Pancreas (tissue), 10 donors: Measurements from ENCODE around the gene CLPTM1L. TPM values are rescaled to one million over a fixed set of nuclear protein-coding genes. Genes with fewer than 3 reads are reported as not detected.

Experiments
- ATAC-seq, 4 donors: fragments of 200-7000 bp; cut with Tn5 transposase; one replicate each; pipeline versions ENCODE4 v1.8.0 to v1.9.1; 2020; ENCODE audit warnings: mild to moderate bottlenecking in 4 of 4, moderate library complexity in 4 of 4
- DNase-seq, 6 donors: peaks; one replicate each; pipeline ENCODE4 v3.0.0-alpha.2; 2020
- FAIRE-seq: peaks from 2 replicates; lab custom pipeline; 2012; peaks lifted over from hg19 to GRCh38; lab: Jason Lieb, UNC
- H3K27ac ChIP-seq, 4 donors: fragments of 200-600 bp; sonication (generic); 1 replicate in 3 of 4; 2 replicates in 1 of 4; pipeline versions ENCODE4 v1.5.0 to v1.8.0; 2020
- H3K27me3 ChIP-seq, 4 donors: fragments of 200-600 bp; one replicate each; pipeline ENCODE4 v1.8.0; 2021
- H3K36me3 ChIP-seq, 3 donors: fragments of 200-600 bp; sonication (generic) in 1 of 3; one replicate each; pipeline versions ENCODE4 v1.5.0 to v1.8.0; 2020 to 2021
- H3K4me1 ChIP-seq, 3 donors: fragments of 200-600 bp; one replicate each; pipeline ENCODE4 v1.8.0; 2021
- H3K4me3 ChIP-seq, 4 donors: fragments of 200-600 bp; sonication (generic) in 2 of 4; one replicate each; pipeline versions ENCODE4 v1.5.0 to v1.8.0; 2020 to 2021
- H3K9me3 ChIP-seq, 4 donors: fragments of 200-600 bp; one replicate each; pipeline ENCODE4 v1.8.0; 2021
- WGBS, 2 donors: extraction: QIAGEN DNeasy Blood & Tissue Kit; methylation state at CpG; one replicate each; pipeline ENCODE4 v1.1.7; 2013; 5-methylcytosine and 5-hydroxymethylcytosine counted together
- intact Hi-C, 3 donors: fragments of 100-400 bp; cut with DNase I; formaldehyde crosslinking; loops; one replicate each; pipeline versions ENCODE4 v1.11.1 to v1.14.2; 2022
- polyA plus RNA-seq, 2 donors: library from polyadenylated mRNA; stranded (reverse); fragments of 200-250 nt; gene quantifications; one replicate each; pipeline ENCODE4 v1.2.3, GENCODE V29; 2013
- total RNA-seq, 6 donors: library from RNA; stranded (reverse); fragmentation: NEBNext Ultra II Directional in 4 of 6; extraction: Animal tissue kit (Norgen Biotek cat#: 25700) in 4 of 6; gene quantifications; one replicate each; pipeline versions ENCODE4 v1.2.1 to v1.2.4, GENCODE V29; 2021 to 2023
- TF ChIP-seq, protein P1 (sequence below), 4 donors: fragments of 200-600 bp; sonication (generic) in 3 of 4; IDR thresholded peaks; one replicate each; pipeline versions ENCODE4 v1.5.0 to v1.8.0; 2021; ENCODE audit warnings: antibody characterized with exemption in 4 of 4
- donor health status: healthy with polysubstance abuse.
- donor health status: DM: no; HTN: no; CAD: no; lungs with moderate emphysema.
- donor health status: DM: no; HTN: no; CAD: no.
- donor health status: control.
- donor health status: control.
- donor health status: Bipolar disorder and iron deficiency.
- donor health status: DM: yes; HTN: yes; CAD: no.
- donor health status: DM: no; HTN: no; CAD: no.
- donor health status: DM: no; HTN: no; CAD: no.
- donor health status: DM: yes; HTN: yes; CAD: no.

The CLPTM1L gene
- total and polyA plus RNA-seq, 8 donors: 39.5 to 63.0 (median 53.2) TPM

DNA sequence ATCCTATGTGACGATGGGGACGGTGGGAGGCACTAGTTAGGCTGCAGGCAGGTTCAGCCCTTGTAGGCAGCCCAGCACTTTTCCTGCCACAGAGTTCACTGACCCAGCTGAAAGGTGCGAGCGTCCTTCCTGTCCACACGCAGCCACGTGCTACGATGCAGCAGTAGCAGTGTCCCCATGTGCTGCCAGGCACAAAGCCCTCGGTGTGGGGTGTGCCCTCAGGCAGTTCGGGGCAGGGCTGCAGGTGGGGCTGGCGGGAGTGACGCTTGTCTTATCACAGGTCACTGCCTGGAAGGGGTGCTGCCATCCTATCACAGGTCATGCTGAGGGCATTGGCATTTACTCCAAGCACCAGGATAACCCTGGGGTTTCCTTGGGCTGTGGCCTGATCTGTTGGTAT is 46.8 kb upstream of the CLPTM1L start:
- DNase-seq: no peak
- Histone ChIP-seq H3K27ac (no peak overlapping the region), H3K36me3 (no peaks in the 10 kb centered on the region), H3K27me3 (no peaks in the 10 kb centered on the region), H3K9me3 (no peaks in the 10 kb centered on the region), H3K4me3 (no peak overlapping the region), H3K4me1 (no peaks in the 10 kb centered on the region)
- no peak for FAIRE-seq
- intact Hi-C loops: no loop called here
- 41 to 47% methylated on average over 11 of the region's 11 CpGs for WGBS, 2 donors
- no peak for ATAC-seq
- TF ChIP-seq, protein P1, sequence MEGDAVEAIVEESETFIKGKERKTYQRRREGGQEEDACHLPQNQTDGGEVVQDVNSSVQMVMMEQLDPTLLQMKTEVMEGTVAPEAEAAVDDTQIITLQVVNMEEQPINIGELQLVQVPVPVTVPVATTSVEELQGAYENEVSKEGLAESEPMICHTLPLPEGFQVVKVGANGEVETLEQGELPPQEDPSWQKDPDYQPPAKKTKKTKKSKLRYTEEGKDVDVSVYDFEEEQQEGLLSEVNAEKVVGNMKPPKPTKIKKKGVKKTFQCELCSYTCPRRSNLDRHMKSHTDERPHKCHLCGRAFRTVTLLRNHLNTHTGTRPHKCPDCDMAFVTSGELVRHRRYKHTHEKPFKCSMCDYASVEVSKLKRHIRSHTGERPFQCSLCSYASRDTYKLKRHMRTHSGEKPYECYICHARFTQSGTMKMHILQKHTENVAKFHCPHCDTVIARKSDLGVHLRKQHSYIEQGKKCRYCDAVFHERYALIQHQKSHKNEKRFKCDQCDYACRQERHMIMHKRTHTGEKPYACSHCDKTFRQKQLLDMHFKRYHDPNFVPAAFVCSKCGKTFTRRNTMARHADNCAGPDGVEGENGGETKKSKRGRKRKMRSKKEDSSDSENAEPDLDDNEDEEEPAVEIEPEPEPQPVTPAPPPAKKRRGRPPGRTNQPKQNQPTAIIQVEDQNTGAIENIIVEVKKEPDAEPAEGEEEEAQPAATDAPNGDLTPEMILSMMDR (IDR thresholded peaks at IDR 0.05): no peak

DNA sequence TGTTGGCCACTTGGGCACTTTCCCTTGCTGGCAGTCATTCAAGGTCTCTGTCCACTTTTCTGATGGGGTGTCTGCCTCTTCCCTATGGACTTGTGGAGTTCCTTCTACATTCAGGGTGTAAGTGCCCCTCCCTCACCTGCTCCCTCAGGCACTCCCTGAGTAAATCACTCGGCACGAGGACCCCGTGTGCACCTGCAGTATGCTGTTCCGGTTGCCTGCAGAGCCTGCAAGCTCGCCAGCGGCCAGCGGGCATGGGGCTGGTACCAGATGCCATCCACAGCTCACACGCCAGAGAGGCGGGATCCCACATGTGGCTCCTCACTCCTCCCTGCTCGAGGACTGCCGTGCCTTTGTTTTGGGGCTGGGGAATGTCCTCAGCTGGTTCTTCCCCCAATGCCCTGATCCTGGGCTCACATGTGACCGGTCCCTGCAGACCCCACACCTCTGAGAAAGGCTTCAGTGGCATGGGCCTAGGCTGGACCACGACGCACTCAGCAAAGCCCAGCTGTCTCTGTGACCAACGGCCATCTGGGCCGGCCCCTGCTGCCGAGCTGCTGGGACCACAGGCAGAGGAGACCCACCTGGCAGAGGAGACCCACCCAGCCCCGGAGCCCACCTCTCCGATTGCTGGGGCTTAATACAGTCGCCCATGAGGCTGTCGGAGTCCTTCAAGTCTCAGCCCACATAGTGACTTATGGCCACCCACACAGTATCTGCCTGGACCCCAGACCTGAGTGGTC is 46.1 kb upstream of the CLPTM1L start:
- H3K27ac ChIP-seq: no peak overlapping the region
- no peak overlapping the region for H3K4me3 ChIP-seq
- H3K4me1 ChIP-seq: no peaks in the 10 kb centered on the region
- no peak for ATAC-seq
- 56 to 73% methylated on average over 20 to 21 of the region's 21 CpGs for WGBS, 2 donors
- H3K27me3 ChIP-seq: no peaks in the 10 kb centered on the region
- no peak for DNase-seq
- H3K36me3 ChIP-seq: no peaks in the 10 kb centered on the region
- TF ChIP-seq, protein P1 (IDR thresholded peaks at IDR 0.05): no peak
- no peak for FAIRE-seq
- H3K9me3 ChIP-seq: no peaks in the 10 kb centered on the region
- intact Hi-C loops: no loop called here

DNA sequence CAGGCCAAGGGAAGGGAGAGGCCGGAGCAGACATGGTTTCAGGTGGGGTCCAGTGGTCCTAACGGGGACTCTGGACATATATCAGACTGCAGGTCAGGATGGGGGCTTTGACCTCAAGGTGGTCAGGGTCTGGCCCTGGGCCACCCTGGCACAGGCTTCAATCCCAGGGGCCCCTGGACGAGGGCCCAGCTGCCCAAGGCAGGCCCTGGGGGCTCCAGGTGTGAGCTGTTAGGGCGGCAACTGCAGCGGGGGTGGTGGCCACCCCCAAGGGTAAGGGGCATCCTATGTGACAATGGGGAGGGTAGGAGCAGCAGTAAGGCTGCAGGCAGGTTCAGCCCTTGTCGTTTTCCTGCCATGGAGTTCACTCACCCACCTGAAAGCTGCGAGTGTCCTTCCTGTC is 45.4 kb upstream of the CLPTM1L start:
- 55 to 66% methylated on average over 7 of the region's 7 CpGs for WGBS, 2 donors
- no peak for DNase-seq

GRCh38 chr5:1388383-1388967 is 43.6 kb upstream of the CLPTM1L start:
- H3K4me3 ChIP-seq: no peak overlapping the region
- no peaks in the 10 kb centered on the region for H3K4me1 ChIP-seq
- 82 to 89% methylated on average over 4 of the region's 4 CpGs for WGBS, 2 donors
- H3K9me3 ChIP-seq: no peaks in the 10 kb centered on the region
- FAIRE-seq (no peak), DNase-seq (no peak), ATAC-seq (no peak)
- TF ChIP-seq, protein P1 (IDR thresholded peaks at IDR 0.05): no peak
- H3K27ac ChIP-seq: no peak overlapping the region
- H3K27me3 ChIP-seq: no peaks in the 10 kb centered on the region
- H3K36me3 ChIP-seq: no peaks in the 10 kb centered on the region
- intact Hi-C loops: loop anchor here in 1 of 3 donors (10.0 kb wide), 1 partner anchor 256 kb away; no protein-coding TSS in a partner anchor

More for the DNA sequence above, 45.4 kb upstream of the CLPTM1L start:
- Histone ChIP-seq H3K27me3 (no peaks in the 10 kb centered on the region), H3K4me3 (no peak overlapping the region), H3K27ac (no peak overlapping the region), H3K9me3 (no peaks in the 10 kb centered on the region), H3K36me3 (no peaks in the 10 kb centered on the region), H3K4me1 (no peaks in the 10 kb centered on the region)
- ATAC-seq (no peak), FAIRE-seq (no peak)
- TF ChIP-seq, protein P1 (IDR thresholded peaks at IDR 0.05): no peak
- intact Hi-C loops: no loop called here

GRCh38 chr5:1387876-1388275 is 43.0 kb upstream of the CLPTM1L start:
- no peaks in the 10 kb centered on the region for H3K9me3 ChIP-seq
- WGBS, 2 donors: 91 to 98% methylated on average over 5 of the region's 5 CpGs
- TF ChIP-seq, protein P1 (IDR thresholded peaks at IDR 0.05): no peak
- H3K4me1 ChIP-seq: no peaks in the 10 kb centered on the region
- FAIRE-seq (no peak), DNase-seq (no peak), ATAC-seq (no peak)
- no peak overlapping the region for H3K27ac ChIP-seq
- H3K4me3 ChIP-seq: no peak overlapping the region
- intact Hi-C loops: loop anchor here in 1 of 3 donors (10.0 kb wide), 1 partner anchor 257 kb away; no protein-coding TSS in a partner anchor
- H3K36me3 ChIP-seq: no peaks in the 10 kb centered on the region
- no peaks in the 10 kb centered on the region for H3K27me3 ChIP-seq
